IPS-20b (cell line): Measurements from ENCODE around the gene PARVB.
A peak's percentile ranks its signal among the peaks of the same experiment; 100 is the strongest.

Experiments used
- H3K27ac ChIP-seq: one replicate; pipeline ENCODE4 v1.5.1; 2013; ENCODE audit warnings: low read length
- H3K27me3 ChIP-seq: 2 replicates; pipeline ENCODE4 v1.6.1; 2013; ENCODE audit warnings: mild to moderate bottlenecking, low read length, inconsistent platforms; ENCODE audit not compliant: insufficient read depth
- H3K36me3 ChIP-seq: 2 replicates; pipeline ENCODE4 v1.6.1; 2013; ENCODE audit warnings: low read depth, mild to moderate bottlenecking, inconsistent platforms, low read length, moderate library complexity; ENCODE audit not compliant: insufficient read depth
- H3K4me1 ChIP-seq: 2 replicates; pipeline ENCODE4 v1.6.1; 2013; ENCODE audit warnings: mild to moderate bottlenecking, control low read depth, inconsistent platforms, low read length, moderate library complexity; ENCODE audit not compliant: insufficient read depth
- H3K4me3 ChIP-seq: 2 replicates; pipeline ENCODE4 v1.5.1; 2013; ENCODE audit warnings: mild to moderate bottlenecking, low read length, inconsistent platforms
- H3K9ac ChIP-seq: 2 replicates; pipeline ENCODE4 v1.6.1; 2013; ENCODE audit warnings: low read depth, mild to moderate bottlenecking, inconsistent platforms, low read length, moderate library complexity
- H3K9me3 ChIP-seq: 2 replicates; pipeline ENCODE4 v1.6.1; 2013; ENCODE audit warnings: mild to moderate bottlenecking, low read depth, low read length, inconsistent platforms; ENCODE audit not compliant: insufficient read depth

Gene PARVB

DNA sequence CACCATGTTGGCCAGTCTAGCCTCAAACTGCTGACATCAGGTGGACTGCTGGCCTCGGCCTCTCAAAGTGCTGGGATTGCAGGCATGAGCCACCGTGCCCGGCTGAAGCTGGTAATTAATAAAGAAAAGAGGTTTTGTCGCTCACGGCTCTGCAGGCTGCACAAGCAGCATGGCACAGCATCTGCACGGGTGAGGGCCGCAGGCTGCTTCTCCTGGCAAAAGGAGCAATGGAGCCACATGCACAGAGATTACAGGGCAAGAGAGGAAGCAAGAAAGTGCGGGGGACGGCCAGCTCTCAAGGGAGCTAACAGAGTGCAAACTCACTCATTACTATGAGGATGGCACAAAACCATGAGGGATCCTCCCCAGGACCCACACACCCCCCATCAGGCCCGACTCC, 4.7 kb upstream of the PARVB start:
- H3K4me1 ChIP-seq, result no peaks in the 10 kb centered on the region; the same call in 1 of the 2 replicates
- no peak overlapping the region for H3K4me3 ChIP-seq
- H3K36me3 ChIP-seq, result no peaks in the 10 kb centered on the region
- H3K27me3 ChIP-seq, result no peaks in the 10 kb centered on the region
- no peaks in the 10 kb centered on the region for H3K9me3 ChIP-seq
- H3K27ac ChIP-seq, result no peak overlapping the region
- no peak overlapping the region for H3K9ac ChIP-seq

GRCh38 chr22:44019846-44020245, 4.3 kb upstream of the PARVB start:
- Histone ChIP-seq H3K9ac (no peak overlapping the region), H3K4me1 (no peaks in the 10 kb centered on the region; the same call in 1 of the 2 replicates), H3K27ac (no peak overlapping the region), H3K36me3 (no peaks in the 10 kb centered on the region), H3K9me3 (no peaks in the 10 kb centered on the region), H3K4me3 (no peak overlapping the region), H3K27me3 (peaks cover 3% of the 10 kb centered on the region; the same call in 1 of the 2 replicates)

- no peaks in the 10 kb centered on the region for H3K36me3 ChIP-seq
- no peak overlapping the region for H3K4me3 ChIP-seq
- H3K9me3 ChIP-seq, result no peaks in the 10 kb centered on the region
- peaks cover 3% of the 10 kb centered on the region; the same call in 1 of the 2 replicates for H3K4me1 ChIP-seq
- H3K27me3 ChIP-seq, result peaks cover 12% of the 10 kb centered on the region
- H3K9ac ChIP-seq, result no peak overlapping the region
- no peak overlapping the region for H3K27ac ChIP-seq
Measured at GRCh38 chr22:44020981-44021380, 3.1 kb upstream of the PARVB start.

- H3K9ac ChIP-seq, result peak overlapping the region; percentile 80
- H3K4me1 ChIP-seq, result peaks cover 7% of the 10 kb centered on the region; the same call in 1 of the 2 replicates
- H3K36me3 ChIP-seq, result no peaks in the 10 kb centered on the region
- H3K27me3 ChIP-seq, result peaks cover 12% of the 10 kb centered on the region
- no peaks in the 10 kb centered on the region for H3K9me3 ChIP-seq
- no peak overlapping the region for H3K27ac ChIP-seq
- H3K4me3 ChIP-seq, result peak overlapping the region; percentile 76
Measured at GRCh38 chr22:44023404-44024287, 456 bp upstream of the PARVB start.

DNA sequence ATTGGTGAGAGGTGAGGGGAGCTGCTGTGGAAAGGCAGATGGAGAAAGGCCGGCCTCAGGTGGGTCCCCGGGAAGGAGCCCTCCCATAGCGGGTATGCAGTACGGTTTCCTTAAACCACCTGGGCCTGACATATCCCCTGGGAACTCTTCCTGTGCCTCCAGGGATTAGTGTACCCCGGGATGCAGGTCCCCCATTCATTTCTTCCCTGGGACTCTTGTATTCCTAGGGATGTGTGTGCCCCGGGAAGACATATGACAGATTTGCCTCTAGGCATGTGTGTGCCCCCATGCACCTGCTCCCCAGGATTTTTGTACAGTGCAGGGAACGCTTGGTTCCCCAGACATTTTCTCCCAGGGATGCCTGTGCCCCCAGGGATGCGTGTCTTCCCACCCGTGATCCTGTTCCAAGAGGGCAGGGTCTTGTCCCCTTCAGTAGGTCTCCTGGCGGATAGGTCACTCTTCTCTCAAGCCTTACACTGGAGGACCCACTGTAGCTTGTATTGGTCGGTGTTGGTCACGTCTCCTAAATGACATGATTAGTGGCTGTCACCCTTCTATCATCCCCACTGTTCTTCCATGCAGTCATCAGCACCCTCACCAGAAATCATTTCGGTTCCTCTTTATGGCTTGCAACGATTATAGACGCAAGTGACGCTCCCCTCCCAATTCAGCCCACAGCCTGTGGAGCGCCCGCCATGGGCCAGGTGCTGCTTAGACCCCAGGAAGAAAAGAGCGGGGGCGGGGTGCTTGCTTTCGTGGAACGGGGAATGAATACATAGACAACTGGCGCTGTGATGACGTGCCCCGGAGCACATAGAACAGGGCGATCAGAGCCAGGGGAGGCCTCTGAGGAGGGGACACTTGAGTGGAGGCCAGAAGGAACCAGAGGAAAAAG, 1.3 kb downstream of the PARVB start:
- Histone ChIP-seq H3K4me1 (peaks cover 7% of the 10 kb centered on the region; the same call in 1 of the 2 replicates), H3K27ac (no peak overlapping the region), H3K36me3 (no peaks in the 10 kb centered on the region), H3K9ac (no peak overlapping the region), H3K27me3 (peaks cover 12% of the 10 kb centered on the region), H3K9me3 (no peaks in the 10 kb centered on the region), H3K4me3 (no peak overlapping the region)

GRCh38 chr22:44026066-44026629, 2.0 kb downstream of the PARVB start:
- Histone ChIP-seq H3K9me3 (no peaks in the 10 kb centered on the region), H3K36me3 (no peaks in the 10 kb centered on the region), H3K27ac (no peak overlapping the region), H3K9ac (no peak overlapping the region), H3K4me1 (peaks cover 7% of the 10 kb centered on the region; the same call in 1 of the 2 replicates), H3K27me3 (peaks cover 12% of the 10 kb centered on the region), H3K4me3 (no peak overlapping the region)

- Histone ChIP-seq H3K27me3 (peaks cover 12% of the 10 kb centered on the region), H3K9me3 (no peaks in the 10 kb centered on the region), H3K4me1 (peaks cover 7% of the 10 kb centered on the region; the same call in 1 of the 2 replicates), H3K36me3 (no peaks in the 10 kb centered on the region), H3K4me3 (no peak overlapping the region), H3K27ac (no peak overlapping the region), H3K9ac (no peak overlapping the region)
Measured at GRCh38 chr22:44026630-44027511, 2.8 kb downstream of the PARVB start.

GRCh38 chr22:44028091-44028490, 4.0 kb downstream of the PARVB start:
- no peaks in the 10 kb centered on the region for H3K9me3 ChIP-seq
- no peak overlapping the region for H3K27ac ChIP-seq
- H3K4me1 ChIP-seq, result peaks cover 7% of the 10 kb centered on the region; the same call in 1 of the 2 replicates
- no peak overlapping the region for H3K9ac ChIP-seq
- peaks cover 12% of the 10 kb centered on the region for H3K27me3 ChIP-seq
- no peaks in the 10 kb centered on the region for H3K36me3 ChIP-seq
- no peak overlapping the region for H3K4me3 ChIP-seq

DNA sequence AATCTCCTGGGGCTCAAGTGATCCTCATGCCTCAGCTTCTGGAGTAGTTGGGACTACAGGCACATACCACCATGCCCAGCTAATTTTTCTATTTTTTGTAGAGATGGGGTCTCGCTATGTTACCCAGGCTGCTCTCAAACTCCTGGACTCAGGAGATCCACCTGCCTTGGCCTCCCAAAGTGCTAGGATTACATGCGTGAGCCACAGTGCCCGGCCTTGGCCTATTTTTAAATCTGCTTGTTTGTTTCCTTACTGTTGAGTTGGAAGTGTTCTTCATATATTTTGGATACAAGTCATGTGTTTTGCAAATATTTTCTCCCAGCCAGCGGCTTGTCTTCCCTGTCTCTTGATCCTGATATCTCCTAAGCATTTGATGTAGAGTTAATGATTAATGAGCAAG, 5.0 kb downstream of the PARVB start:
- Histone ChIP-seq H3K27ac (no peak overlapping the region), H3K4me1 (peaks cover 10% of the 10 kb centered on the region; the same call in 1 of the 2 replicates), H3K9me3 (no peaks in the 10 kb centered on the region), H3K27me3 (peaks cover 12% of the 10 kb centered on the region), H3K9ac (no peak overlapping the region), H3K36me3 (no peaks in the 10 kb centered on the region), H3K4me3 (no peak overlapping the region)

DNA sequence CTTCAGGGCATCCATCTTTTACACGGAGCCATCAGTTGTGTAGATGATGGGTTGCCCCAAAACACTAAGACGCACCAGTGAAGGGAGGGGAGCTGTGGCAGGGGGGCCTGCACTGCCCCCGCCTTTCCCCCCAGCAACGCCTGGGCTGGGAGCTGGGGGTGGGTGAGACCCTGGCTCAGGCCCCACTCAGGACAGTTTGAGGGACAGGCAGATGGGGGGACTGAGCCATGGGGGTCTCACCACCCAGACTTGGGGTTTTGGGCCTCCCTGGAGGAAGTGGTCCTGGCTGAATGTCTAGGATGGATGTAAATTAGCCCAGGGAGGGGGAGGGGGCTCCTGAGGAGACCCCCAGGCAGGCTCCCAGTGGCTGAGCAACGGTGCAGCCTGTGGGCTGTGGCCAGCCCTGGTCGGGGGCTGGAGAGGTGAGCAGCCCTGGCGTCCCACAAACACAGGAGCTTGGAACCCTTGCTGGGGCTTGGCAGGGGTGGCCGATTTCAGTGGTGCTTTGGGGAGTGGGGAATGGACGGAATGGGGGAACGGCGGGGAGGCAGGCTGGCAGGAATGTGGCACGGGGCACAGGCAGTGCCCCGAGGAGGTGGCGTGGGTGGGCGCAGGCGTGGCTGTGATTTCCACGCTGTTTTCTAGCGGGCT, 6.1 kb downstream of the PARVB start:
- H3K9me3 ChIP-seq, result no peaks in the 10 kb centered on the region
- no peaks in the 10 kb centered on the region for H3K36me3 ChIP-seq
- peaks cover 5% of the 10 kb centered on the region for H3K27me3 ChIP-seq
- H3K4me1 ChIP-seq, result peaks cover 10% of the 10 kb centered on the region; the same call in 1 of the 2 replicates
- H3K4me3 ChIP-seq, result no peak overlapping the region
- no peak overlapping the region for H3K9ac ChIP-seq
- no peak overlapping the region for H3K27ac ChIP-seq
